Testis (tissue), 3 donors: ENCODE measurements around the gene MRPL18. TPM values are rescaled to one million over a fixed set of nuclear protein-coding genes. Genes with fewer than 3 reads are reported as not detected.

Source experiments
- DNase-seq: peaks from one replicate; pipeline ENCODE4 v3.0.0-alpha.2; 2019
- H3K27ac ChIP-seq, 2 donors: fragments of 200-600 bp; sonication (generic); one replicate each; pipeline ENCODE4 v1.5.1; 2019
- H3K27me3 ChIP-seq: fragments of 200-600 bp; sonication (generic); one replicate; pipeline ENCODE4 v1.5.1; 2019
- H3K36me3 ChIP-seq: fragments of 200-600 bp; sonication (generic); one replicate; pipeline ENCODE4 v1.5.1; 2017; ENCODE audit warnings: low read depth; ENCODE audit errors: missing control alignments
- H3K4me1 ChIP-seq: fragments of 200-600 bp; sonication (generic); one replicate; pipeline ENCODE4 v1.5.1; 2019
- H3K4me3 ChIP-seq, 2 donors: fragments of 200-600 bp; sonication (generic); one replicate each; pipeline ENCODE4 v1.5.1; 2017 to 2019
- H3K9me3 ChIP-seq: fragments of 200-600 bp; sonication (generic); one replicate; pipeline ENCODE4 v1.5.1; 2017
- POLR2A ChIP-seq: fragments of 450-650 bp; IDR thresholded peaks from one replicate; pipeline ENCODE4 v1.6.1; 2017; ENCODE audit warnings: antibody characterized with exemption, mild to moderate bottlenecking, moderate library complexity
- WGBS, 2 donors: methylation state at CpG; one replicate each; pipeline ENCODE4 v1.1.5; 2018; 5-methylcytosine and 5-hydroxymethylcytosine counted together
- intact Hi-C: fragments of 100-400 bp; cut with DNase I; formaldehyde crosslinking; loops from one replicate; pipeline ENCODE4 v1.15.1; 2023; ENCODE audit warnings: low total_unique reads
- polyA plus RNA-seq: library from polyadenylated mRNA; stranded (reverse); fragments of 350-450 nt; fragmentation: Illumina TruSeq; extraction: RNeasy Lipid Tissue Mini Kit (QIAGEN cat#74804); gene quantifications from one replicate; pipeline ENCODE4 v1.2.3, GENCODE V29; 2014; ENCODE audit warnings: low read depth, low replicate concordance; ENCODE audit not compliant: insufficient read depth
- total RNA-seq, 2 donors: library from RNA; depleted of rRNA; stranded (reverse); fragments of >200 nt; gene quantifications; one replicate each; pipeline ENCODE4 v1.2.3, GENCODE V29; 2016
- TF ChIP-seq, protein P1 (sequence below), 3 experiments: fragments of 450-650 bp in 2 of 3; fragments of 200-600 bp in 1 of 3; sonication (generic) in 1 of 3; IDR thresholded peaks; one replicate each; pipeline ENCODE4 v1.5.1; 2016 to 2019; ENCODE audit warnings: antibody characterized with exemption in 3 of 3, mild to moderate bottlenecking in 2 of 3, moderate library complexity in 1 of 3

Gene MRPL18
- total and polyA plus RNA-seq, 3 donors from 2014 or later, result 60.3 to 73.9 (median 71.3) TPM

GRCh38 chr6:159761129-159761872, 29.0 kb upstream of the MRPL18 start:
- no peaks in the 10 kb centered on the region for H3K9me3 ChIP-seq
- H3K27me3 ChIP-seq, result no peaks in the 10 kb centered on the region
- peak overlapping the region; percentile 68 to 95 for H3K4me3 ChIP-seq
- peak overlapping the region; percentile 69 to 98 for H3K27ac ChIP-seq
- H3K4me1 ChIP-seq, result peaks cover 15% of the 10 kb centered on the region
- 2% methylated on average over 36 to 42 of the region's 45 CpGs for WGBS, 2 donors
- H3K36me3 ChIP-seq, result no peaks in the 10 kb centered on the region
- no peak for TF ChIP-seq POLR2A
- TF ChIP-seq, protein P1, sequence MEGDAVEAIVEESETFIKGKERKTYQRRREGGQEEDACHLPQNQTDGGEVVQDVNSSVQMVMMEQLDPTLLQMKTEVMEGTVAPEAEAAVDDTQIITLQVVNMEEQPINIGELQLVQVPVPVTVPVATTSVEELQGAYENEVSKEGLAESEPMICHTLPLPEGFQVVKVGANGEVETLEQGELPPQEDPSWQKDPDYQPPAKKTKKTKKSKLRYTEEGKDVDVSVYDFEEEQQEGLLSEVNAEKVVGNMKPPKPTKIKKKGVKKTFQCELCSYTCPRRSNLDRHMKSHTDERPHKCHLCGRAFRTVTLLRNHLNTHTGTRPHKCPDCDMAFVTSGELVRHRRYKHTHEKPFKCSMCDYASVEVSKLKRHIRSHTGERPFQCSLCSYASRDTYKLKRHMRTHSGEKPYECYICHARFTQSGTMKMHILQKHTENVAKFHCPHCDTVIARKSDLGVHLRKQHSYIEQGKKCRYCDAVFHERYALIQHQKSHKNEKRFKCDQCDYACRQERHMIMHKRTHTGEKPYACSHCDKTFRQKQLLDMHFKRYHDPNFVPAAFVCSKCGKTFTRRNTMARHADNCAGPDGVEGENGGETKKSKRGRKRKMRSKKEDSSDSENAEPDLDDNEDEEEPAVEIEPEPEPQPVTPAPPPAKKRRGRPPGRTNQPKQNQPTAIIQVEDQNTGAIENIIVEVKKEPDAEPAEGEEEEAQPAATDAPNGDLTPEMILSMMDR (IDR thresholded peaks at IDR 0.05), result no peak
- DNase-seq, result peak; percentile 49
- intact Hi-C loops, result loop anchor here (2.0 kb wide), 1 partner anchor 32 kb away; no protein-coding TSS in a partner anchor

GRCh38 chr6:159761873-159762680, 28.2 kb upstream of the MRPL18 start, which contains the start of gene ACAT2:
Gene ACAT2 (plus strand): TSS chr6:159762045. CDS start chr6:159762088, 43 bp downstream.
- TF ChIP-seq, protein P1 (IDR thresholded peaks at IDR 0.05), result peak in 1 of 3 experiments; percentile 27
- TF ChIP-seq POLR2A, result no peak
- H3K27ac ChIP-seq, result peak within 1 kb of the TSS; percentile 89 to 98
- H3K4me1 ChIP-seq, result peaks cover 15% of the 10 kb centered on the region
- intact Hi-C loops, result loop anchor here (2.0 kb wide), 1 partner anchor 33 kb away; no protein-coding TSS in a partner anchor
- peak; percentile 98 for DNase-seq
- peak within 1 kb of the TSS; percentile 68 to 95 for H3K4me3 ChIP-seq
- no peaks in the 10 kb centered on the region for H3K27me3 ChIP-seq
- WGBS, 2 donors, result 0 to 1% methylated on average over 14 to 53 of the region's 76 CpGs
- no peaks in the 10 kb centered on the region for H3K9me3 ChIP-seq
- no peaks in the 10 kb centered on the region for H3K36me3 ChIP-seq

- peaks cover 15% of the 10 kb centered on the region for H3K4me1 ChIP-seq
- no peaks in the 10 kb centered on the region for H3K27me3 ChIP-seq
- no peaks in the 10 kb centered on the region for H3K36me3 ChIP-seq
- DNase-seq, result peak; percentile 62
- H3K27ac ChIP-seq, result peak overlapping the region; percentile 89 to 98
- intact Hi-C loops, result no loop called here
- H3K9me3 ChIP-seq, result no peaks in the 10 kb centered on the region
- WGBS, 2 donors, result 10 to 22% methylated on average over 7 to 16 of the region's 16 CpGs
- H3K4me3 ChIP-seq, result peak overlapping the region; percentile 68 to 95
- TF ChIP-seq POLR2A, result no peak
- TF ChIP-seq, protein P1 (IDR thresholded peaks at IDR 0.05), result no peak
These were observed 27.5 kb upstream of the MRPL18 start for GRCh38 chr6:159762681-159763293.

DNA sequence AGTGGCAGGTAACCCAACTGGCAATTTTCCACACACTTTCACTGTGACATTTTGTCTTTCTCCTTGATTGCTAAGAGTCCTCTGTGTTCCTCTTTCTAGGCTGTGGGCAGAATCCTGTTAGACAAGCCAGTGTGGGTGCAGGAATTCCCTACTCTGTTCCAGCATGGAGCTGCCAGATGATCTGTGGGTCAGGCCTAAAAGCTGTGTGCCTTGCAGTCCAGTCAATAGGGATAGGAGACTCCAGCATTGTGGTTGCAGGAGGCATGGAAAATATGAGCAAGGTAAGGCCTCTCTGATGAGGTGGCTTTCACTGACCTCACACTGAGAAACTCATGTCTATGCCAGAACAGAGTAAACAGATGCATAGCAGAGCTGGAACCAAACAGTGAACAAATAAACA, 23.4 kb upstream of the MRPL18 start:
- intact Hi-C loops, result no loop called here
- TF ChIP-seq POLR2A, result no peak
- TF ChIP-seq, protein P1 (IDR thresholded peaks at IDR 0.05), result no peak
- Histone ChIP-seq H3K4me3 (no peak overlapping the region), H3K27ac (no peak overlapping the region), H3K4me1 (peaks cover 6% of the 10 kb centered on the region), H3K36me3 (no peaks in the 10 kb centered on the region), H3K27me3 (no peaks in the 10 kb centered on the region), H3K9me3 (no peaks in the 10 kb centered on the region)
- no peak for DNase-seq
